Activated CD4-positive, alpha-beta T cell treated with anti-CD3 and anti-CD28 coated beads, Interleukin-2, amount 50 U/mL, for 1 hour (primary cell): Measurements from ENCODE around the gene CCDC60.
"Not testable (repeated sequence)": the region's sequence is repeated elsewhere in the genome, so short reads cannot be mapped to it uniquely, and the experiment has no call there.

Experiments
- DNase-seq: peaks from one replicate; pipeline ENCODE4 v3.0.0-alpha.2; 2020

CCDC60 gene

DNA sequence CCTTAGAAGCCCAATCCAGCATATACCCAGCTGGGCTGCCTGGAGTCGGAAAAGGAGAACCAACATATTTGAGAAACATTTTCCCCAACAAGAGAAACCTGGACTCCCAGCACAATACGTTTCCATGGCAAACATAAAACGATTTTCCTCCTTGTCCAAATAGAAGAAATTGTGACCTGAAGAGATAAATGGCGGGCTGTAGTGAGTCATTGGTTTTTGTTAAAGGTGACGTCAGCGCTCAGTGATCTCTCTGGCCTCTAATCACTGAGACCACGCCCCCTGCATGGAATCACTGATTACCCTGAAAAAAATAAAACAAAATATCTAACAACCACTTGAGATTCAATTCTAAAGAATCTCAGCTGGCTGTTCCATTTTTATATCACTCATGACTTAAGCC is 6.0 kb downstream of the CCDC60 start:
- DNase-seq, result no peak

DNA sequence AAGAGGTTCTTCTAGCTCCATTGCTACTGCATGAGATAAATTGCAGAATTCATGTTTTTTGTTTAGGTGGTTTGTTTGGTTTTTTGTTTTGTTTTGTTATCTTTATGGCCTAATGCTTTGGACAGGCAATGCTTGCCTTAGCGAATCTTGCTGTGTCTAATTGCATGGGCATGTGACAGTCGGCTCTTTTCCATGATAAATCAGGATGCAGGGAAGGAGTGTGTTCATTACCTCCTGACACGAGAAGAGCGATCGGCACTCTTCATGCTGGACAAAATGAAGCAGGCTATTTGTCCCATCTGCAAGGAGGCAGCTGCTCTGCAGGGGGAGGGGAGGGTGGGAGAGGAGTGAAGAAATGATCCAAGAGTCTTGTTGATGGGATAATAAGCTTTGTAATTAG is 6.5 kb downstream of the CCDC60 start:
- DNase-seq, result no peak

DNA sequence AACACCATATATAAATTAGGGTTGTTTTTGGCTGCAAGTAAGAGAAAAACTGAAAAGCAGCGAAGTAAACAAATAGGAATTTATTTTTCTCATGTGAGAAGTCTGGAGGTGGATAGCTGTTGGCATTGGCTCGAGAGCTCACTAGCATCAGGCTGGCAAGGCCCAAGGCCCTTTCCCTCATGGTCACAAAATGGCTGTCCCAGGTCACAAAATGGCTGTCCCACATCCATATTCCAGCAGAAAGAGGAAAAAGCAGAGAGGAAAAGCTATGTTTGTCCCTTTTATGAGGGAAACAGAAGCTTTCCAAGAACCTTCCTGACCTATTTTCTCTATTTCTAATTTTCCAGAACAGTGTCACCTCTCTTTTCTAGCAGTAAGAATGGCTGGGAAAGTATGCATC is 7.5 kb downstream of the CCDC60 start:
- DNase-seq, result no peak

DNA sequence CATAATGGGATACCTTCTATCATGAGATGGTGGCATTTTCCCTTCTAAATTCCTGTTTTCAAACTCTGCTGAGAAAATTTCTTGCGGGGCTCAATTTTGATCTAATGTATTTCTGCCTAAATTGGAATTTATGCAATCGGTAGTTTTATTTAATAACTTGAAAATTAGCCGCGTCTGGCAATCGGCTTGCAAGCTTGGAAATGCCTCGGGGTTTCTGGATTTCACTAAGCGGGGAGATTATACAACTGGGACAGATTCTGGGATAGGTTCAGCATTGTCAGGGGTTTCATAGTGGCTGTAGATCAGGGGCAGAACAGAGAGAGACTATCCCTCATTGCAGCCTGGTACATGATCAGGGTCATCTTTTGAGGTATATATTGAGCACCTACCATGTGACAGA is 8.6 kb downstream of the CCDC60 start:
- no peak for DNase-seq

DNA sequence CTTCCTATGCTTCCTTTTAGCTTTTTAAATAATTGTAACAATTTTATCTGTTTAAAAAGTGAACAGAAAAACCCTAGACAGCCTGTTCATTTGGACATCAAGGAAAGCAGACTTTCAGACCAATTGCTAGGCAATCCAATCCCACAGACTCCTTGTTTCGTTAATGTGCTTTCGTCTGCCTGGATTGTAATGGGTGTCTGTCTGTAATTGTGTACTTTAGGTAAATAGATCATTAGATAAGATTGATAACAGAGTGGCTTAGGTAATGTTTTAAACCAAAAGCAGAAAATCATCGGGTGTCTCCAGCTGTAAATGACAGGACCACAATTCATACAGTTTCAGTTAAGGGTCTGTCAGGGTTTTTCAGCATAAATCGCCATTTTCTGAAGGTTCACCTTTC is 19.6 kb downstream of the CCDC60 start:
- no peak for DNase-seq

DNA sequence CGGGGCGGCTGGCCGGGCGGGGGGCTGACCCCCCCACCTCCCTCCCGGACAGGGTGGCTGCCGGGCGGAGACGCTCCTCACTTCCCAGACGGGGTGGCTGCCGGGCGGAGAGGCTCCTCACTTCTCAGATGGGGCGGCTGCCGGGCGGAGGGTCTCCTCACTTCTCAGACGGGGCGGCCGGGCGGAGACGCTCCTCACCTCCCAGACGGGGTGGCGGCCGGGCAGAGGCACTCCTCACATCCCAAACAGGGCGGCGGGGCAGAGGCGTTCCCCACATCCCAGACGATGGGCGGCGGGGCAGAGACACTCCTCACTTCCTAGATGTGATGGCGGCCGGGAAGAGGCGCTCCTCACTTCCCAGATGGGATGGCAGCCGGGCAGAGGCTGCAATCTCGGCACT is 25.8 kb downstream of the CCDC60 start:
- DNase-seq, result not testable (repeated sequence)

DNA sequence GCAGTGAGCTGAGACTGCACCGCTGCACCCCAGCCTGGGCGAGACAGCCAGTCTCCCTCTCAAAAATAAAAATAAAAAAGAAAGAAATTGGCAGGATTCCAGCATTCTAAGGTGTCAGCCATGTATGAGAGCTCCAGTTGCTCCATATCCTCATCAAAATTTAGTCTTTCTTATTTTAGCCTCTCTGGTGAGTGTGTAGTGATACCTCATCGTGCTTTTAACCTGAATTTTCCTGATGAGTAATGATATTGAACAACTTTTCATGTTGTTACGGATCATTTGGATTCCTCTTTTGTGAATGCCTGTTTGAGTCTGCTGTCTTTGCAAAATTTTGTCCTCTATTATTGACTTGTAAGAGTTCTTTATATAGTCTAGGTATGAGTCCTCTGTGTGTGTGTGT is 28.5 kb downstream of the CCDC60 start:
- DNase-seq, result no peak

DNA sequence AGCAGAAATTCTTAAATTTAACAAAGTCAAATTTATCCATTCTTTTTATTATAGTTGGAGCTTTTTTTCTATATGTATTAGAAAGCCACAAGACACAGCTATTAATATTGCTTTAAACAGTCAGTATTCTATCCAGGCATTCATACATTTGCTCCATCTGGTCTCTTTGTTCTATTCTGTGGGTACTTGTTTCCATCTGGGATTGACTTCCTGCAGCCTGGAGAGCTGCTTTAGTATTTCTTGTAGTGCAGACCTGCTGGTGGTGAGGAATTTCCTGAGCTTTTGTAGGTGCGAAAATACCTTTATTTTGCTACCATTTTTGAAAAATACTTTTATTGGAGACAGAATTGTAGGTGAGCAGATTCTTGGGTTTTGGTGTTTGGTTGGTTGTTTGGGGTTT is 29.0 kb downstream of the CCDC60 start:
- DNase-seq, result no peak

DNA sequence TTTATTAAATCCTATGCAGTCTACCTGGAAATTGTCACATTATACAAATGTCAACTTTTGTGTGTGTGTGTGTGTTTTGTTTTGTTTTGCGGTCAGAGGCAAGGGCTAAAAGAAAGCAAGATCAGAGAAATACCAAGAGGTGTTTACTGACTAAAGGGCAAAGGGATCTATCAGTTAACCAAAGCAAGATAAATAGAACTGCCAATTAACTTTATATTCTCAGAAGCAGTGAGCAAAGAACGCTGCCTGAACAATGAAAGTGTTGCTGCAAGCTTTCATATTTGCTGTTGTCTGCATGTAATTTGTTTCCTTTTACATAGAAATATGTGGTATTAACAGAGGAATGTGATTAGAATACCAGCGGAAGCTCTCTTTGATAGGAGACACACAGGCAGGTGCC is 30.9 kb downstream of the CCDC60 start:
- DNase-seq, result no peak

DNA sequence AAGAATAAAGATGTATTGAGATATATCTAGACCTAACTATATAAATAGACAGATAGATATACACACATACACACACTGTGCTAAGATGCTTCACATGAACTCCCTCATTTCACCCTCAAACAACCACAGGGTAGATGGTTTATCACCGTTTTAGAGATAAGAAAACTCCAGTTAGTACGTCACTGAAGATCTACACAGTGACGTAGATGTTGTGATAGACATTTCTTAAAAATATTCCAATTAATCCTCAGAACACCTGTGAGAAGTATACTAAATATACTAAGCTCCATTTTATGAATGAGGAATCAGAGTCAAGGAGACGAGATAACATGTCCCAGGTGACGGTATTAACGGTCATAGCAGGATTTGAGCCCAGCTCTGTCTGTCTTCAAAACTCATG is 31.5 kb downstream of the CCDC60 start:
- no peak for DNase-seq

DNA sequence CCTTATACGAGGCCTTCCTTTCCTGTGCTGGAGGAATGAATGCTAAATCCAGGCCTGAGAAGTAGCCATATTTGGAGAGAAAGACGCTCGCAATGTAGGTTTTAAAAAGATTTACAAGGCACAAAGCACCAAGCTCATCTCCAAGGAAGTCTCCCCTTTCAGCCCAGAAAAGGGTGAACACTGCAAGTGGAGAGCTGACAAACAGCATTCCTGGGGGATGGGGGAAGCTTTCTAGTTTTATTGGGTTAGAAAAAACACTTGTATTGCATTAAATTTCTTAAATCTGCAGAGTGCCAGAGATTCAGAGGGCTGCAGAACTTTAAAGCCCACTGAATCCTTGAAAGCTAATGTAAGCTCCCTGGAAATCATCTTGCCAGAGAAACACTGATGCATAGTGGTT is 34.6 kb downstream of the CCDC60 start:
- no peak for DNase-seq

DNA sequence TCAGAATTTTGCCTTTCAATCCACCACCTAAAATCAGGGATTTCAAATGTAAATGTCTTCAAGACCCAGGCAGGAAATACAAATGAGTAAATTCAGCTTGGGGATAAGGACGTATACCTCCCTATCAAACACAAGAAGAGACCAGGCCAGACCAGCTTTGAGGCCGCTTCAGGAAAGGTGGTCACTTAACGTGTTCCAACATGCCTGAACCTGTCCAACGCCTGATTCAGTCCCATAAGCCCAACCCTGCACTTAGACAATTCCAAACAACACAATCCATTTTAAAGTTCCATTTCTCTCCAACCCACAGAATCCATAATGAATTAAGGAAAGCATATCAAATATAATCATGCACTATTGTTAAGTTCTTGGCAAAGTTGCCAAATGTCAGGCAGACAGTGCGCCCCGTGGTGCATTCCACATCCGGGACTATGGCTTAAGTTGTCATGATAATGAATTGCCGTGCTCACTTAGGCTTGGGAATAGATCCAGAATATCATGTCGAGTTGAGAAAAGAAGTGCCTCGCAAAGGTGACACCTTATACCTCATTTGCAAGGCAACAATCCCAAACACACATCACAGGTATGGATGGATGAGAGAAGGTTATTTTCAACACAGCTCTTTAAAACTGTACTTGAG is 35.5 kb downstream of the CCDC60 start:
- no peak for DNase-seq

DNA sequence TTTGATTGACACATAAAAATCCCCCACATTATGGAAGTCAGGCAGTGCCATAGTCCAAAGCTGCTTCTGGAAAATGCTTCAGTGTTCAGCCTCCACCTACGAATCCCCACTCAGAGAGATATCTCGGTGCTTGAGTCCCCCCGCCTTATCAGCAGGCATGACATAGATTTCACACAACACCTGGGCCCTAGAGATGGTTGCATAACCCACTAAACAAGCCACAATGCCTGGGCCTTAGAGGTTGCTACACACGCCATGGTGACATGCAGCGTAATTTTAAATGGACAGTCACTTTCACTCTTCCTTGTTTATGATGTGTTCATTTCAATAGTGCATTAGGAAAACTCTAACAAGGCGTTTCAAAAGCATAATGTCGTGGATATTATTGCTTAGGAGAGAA is 38.0 kb downstream of the CCDC60 start:
- no peak for DNase-seq

DNA sequence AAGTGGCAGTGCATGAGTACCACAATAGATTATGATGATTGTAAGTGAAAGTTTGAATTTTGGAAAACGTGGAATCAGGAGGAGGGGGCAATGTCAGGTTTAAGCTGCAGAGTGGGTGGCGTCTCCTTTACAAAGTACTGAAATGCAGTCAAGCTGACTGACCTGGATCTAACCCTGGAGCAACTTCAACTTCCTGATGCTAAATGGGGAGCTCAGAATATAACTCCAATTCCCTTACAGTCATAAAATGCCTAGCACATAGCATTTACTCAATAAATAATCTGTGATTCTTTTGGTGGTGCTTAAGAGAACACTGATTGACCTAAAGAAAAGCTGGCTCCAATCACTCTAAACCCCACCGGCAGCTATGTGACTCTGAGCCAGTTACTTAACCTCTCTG is 38.5 kb downstream of the CCDC60 start:
- DNase-seq, result no peak

DNA sequence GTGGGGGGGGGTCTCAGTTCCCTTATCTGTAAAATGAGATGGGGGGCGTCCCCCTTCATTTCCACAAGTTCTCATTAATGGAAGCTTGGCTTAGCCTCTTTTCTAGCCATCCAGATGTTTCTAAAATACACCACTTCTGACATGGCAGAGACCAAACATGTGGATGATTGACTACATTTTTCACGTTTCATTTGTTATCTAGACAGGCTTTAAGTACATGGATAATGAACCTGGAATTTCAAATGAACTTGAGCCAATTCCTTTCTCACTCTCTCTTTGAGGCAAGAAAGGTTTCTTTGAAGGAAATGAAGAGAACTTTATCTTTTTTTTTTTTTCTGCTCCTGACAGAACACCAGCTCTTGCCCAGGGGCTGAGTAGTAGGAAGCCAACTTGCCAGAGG is 39.1 kb downstream of the CCDC60 start:
- no peak for DNase-seq

DNA sequence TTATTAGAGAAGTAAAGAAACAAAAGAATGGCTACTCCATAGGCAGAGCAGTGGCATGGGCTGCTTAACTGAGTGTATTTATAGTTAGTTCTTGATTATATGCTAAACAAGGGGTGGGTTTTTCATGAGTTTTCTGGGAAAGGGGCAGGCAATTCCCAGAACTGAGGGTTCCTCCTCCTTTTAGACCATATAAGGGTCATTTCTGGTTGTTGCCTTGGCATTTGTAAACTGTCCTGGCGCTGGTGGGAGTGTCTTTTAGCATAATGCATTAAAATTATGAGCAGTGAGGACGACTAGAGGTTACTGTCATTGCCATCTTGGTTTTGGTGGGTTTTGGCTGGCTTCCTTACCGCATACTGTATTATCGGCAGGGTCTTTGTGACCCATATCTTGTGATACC is 40.1 kb downstream of the CCDC60 start:
- no peak for DNase-seq

DNA sequence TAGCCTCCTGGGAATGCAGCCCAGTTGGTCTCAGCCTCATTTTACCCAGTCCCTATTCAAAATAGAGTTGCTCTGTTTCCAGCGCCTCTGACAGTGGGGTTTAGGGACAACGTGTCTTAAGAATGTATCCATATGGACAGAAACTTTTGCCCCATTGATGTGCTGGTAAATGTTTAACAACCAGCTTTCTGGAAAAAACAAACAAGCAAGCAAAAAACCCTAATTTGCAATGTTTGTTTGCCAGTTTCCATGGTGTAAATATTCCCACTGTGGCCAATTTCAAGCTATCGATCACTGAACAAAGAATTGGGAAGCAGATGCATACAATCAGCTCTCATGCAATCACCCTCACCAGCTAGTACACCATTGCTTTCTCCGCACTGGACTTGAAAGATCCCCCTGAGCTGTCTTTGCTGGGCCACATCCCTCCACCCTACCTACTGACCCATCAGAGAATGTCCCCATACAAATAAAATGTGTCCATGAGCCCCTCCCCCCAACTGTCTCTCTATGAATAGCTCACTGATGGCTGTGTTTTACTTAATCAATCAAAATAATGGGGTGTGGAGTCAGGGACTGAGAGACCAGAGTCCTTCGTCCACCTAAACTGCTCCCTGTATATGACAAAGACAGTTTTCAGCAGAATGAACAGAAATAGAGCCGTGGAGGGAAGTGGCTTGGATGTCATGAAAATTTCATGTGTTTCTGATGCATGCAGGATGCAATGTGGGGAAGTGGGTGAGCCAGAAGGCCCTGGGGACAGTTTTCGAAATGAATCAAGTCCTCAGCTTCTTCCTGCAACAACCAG is 40.8 kb downstream of the CCDC60 start:
- DNase-seq, result no peak

DNA sequence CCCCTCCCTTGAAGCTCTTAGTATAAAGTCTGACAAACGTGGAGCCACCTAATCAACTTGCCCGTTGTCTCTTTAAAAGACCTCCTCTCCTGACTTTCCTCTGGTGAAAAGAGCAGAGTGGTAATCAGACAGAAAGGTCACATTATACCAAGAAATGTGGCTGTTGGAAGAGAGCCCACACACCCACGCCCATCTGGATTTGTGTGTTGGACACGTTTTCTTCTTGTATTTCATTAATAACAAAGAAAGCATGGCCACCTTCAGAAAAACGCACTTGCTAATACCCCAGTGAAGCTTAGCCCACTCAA is 41.3 kb downstream of the CCDC60 start:
- no peak for DNase-seq

DNA sequence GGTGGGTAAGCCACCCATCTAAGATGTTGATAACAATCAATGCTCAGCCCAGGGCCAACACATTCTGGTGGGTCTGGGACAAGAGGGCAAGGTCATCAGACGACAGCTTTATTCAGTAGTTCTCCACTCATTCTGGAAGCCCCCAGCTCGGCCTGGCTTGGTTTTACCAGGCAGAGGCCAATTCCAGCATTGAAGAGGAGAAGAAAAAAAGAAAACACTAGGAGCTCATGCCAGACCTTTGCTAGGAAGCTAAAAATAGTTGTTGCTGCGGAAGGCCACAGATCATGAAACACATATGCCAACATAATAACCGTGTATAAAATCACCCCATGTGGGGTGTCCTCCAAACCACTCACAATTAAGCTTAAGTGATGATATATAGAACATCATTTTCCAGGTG is 44.4 kb downstream of the CCDC60 start:
- no peak for DNase-seq

DNA sequence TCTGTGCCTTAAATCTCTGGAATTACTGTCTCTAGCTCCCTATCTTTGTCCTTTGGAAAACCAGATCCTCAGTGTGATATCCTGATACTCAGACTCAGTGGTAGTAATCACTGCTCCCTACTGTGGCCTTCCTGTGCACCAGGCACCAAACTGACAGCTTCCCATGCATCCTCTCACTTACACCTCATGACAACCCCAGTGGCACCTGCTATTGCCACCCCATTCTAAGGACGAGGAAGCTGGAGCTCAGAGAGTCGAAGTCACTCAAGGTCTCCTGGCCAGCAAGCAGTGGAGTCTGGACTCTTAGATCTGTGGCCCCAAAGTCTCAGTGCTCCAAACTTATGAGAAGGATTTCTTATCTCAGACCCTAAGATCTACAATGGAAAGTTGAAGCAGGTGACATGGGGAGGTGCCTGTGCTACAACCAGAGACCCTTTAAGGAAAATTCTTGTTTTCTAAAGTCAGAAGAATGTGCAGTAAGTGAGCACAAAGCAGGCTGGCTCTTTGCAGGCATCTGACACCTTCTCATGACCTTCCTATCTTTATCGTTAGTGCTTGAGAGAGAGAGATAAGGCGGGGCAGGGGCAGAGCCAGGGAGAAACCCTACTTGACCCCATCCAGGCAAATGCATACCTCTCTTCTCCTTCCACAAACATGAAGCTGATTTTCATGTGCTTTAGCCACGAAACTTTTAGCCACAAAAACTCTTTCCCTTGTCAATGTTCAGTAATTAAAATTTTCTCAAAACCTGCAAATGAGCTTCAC is 47.1 kb downstream of the CCDC60 start:
- no peak for DNase-seq

DNA sequence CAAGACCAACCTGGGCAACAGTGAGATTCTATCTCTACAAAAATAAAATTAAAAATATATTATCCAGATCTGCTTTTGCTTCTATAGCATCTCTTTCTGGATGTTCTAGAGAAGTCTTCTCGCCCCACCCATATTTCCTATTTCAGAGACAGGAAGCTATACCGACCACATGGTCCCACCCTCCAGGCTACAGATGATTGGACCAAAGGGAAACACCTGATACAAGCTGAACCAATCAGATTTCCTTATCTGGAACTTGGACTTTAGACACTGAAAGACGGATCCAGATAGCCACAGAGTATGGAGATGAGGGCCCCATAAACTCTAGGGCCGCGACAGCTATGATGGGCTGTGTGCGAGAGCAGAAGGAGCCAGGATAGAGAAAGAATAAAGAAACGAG is 48.7 kb downstream of the CCDC60 start:
- no peak for DNase-seq

DNA sequence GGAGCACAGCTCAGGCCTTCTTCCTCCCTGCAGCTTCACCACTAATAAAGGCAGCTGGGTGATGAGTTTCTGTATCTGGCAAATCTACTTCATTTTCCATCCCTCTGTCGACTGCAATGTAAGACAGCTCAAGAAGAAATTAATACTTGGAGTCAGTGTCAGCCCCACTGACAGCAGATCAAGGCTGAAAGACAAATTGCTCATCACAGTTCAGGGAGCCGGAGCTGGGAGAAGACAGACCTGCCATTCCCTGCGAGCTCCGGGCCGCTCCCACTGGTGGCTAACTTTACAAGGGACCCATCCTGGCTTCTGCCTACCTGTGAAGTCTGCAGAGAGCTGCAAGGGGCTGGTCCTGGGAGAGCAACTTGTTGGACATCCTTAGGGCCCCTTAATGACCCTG is 49.8 kb downstream of the CCDC60 start:
- no peak for DNase-seq

DNA sequence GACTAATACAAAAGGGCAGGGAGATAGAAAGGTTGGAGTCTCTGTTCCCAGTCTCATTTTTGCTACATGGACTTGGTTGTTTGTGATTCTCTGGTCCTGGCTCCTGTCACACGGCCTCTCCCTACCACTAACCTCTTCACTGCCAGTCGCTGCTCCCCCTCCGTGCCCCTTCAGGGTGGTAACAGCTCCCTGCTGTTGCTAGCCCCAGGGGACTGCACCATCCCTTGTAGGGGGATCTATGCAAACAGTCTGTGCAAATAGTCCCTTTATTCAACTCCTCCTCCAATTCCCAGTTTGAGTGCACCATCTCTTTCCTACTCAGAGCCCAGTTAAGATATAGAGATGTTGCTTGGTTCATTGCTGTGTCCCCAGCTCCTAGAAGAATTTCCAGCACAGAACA is 51.1 kb downstream of the CCDC60 start:
- DNase-seq, result no peak

DNA sequence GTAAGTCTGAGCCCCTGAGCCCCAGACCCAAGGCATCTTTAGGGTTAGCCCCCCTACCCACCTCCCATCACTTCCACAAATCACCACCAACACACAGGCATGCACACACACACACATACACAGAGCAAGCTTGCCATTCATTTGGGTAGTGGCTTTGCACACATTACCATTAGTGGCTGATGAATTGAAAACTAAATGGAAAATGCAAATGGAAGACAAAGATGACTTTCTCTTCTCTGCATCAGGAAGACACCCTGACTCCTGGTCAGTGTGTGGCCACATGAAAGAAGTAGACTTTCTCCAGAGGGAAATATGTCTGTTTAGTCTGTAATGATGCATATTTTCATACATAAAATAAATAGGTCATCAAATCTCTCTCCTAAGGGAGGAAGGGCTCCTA is 55.2 kb downstream of the CCDC60 start:
- no peak for DNase-seq
